Suprapubic skin (tissue), 3 donors: ENCODE measurements around the gene CADM2.

Experiments
- EP300 ChIP-seq: sonication (generic); formaldehyde crosslinking; IDR thresholded peaks from one replicate; pipeline ENCODE4 v1.6.1; 2017; ENCODE audit warnings: antibody characterized with exemption
- POLR2A ChIP-seq, 2 donors: fragments of 450-650 bp; IDR thresholded peaks; one replicate each; pipeline ENCODE4 v1.6.1; 2017; ENCODE audit warnings: antibody characterized with exemption in 2 of 2, mild to moderate bottlenecking in 2 of 2, moderate library complexity in 2 of 2
- TF ChIP-seq, protein P1 (sequence below), 2 donors: fragments of 200-600 bp in 1 of 2; fragments of 450-650 bp in 1 of 2; sonication (generic) in 1 of 2; IDR thresholded peaks; one replicate each; pipeline ENCODE4 v1.5.1; 2016 to 2019; ENCODE audit warnings: antibody characterized with exemption in 2 of 2, mild to moderate bottlenecking in 1 of 2, moderate library complexity in 1 of 2

DNA sequence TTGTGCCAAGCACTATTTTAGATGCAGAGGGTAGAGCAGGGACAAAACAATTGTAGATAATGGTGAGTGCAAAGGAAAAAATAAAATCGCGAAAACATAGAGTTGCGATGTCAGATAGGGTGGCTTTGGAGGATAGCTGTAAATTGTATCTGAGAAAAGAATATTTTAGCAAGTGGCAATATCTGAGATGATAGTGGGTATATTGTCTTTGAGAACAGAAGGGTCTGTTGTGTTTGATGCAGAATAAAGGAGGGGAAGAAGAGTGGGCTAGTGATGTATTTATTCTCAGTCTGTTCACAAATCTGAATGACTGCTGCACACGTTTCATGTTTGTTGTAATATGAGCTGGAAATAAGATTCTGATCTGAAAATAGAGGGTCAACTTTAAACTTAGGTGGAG is 396.8 kb downstream of the CADM2 start:
- TF ChIP-seq, protein P1, sequence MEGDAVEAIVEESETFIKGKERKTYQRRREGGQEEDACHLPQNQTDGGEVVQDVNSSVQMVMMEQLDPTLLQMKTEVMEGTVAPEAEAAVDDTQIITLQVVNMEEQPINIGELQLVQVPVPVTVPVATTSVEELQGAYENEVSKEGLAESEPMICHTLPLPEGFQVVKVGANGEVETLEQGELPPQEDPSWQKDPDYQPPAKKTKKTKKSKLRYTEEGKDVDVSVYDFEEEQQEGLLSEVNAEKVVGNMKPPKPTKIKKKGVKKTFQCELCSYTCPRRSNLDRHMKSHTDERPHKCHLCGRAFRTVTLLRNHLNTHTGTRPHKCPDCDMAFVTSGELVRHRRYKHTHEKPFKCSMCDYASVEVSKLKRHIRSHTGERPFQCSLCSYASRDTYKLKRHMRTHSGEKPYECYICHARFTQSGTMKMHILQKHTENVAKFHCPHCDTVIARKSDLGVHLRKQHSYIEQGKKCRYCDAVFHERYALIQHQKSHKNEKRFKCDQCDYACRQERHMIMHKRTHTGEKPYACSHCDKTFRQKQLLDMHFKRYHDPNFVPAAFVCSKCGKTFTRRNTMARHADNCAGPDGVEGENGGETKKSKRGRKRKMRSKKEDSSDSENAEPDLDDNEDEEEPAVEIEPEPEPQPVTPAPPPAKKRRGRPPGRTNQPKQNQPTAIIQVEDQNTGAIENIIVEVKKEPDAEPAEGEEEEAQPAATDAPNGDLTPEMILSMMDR (IDR thresholded peaks at IDR 0.05), result no peak
- TF ChIP-seq POLR2A (IDR thresholded peaks at IDR 0.05) (no peak), EP300 (no peak)
